Liver (tissue), 9 donors: Measurements from ENCODE around the gene ACOT7. TPM values are rescaled to one million over a fixed set of nuclear protein-coding genes. Genes with fewer than 3 reads are reported as not detected.

ENCODE experiments used
- DNase-seq: peaks from one replicate; pipeline ENCODE4 v3.0.0-alpha.2; 2017; ENCODE audit warnings: low spot score
- H3K27ac ChIP-seq, 2 donors: one replicate each; pipeline ENCODE4 v1.7.0; 2013; ENCODE audit warnings: inconsistent platforms in 2 of 2, low read length in 2 of 2, control low read depth in 1 of 2, low read depth in 1 of 2, mild to moderate bottlenecking in 1 of 2
- H3K27me3 ChIP-seq, 4 donors: one replicate each; pipeline versions ENCODE4 v1.6.1 to v1.7.0; 2013; ENCODE audit warnings: low read length in 3 of 4, inconsistent platforms in 1 of 4, mild to moderate bottlenecking in 1 of 4, moderate library complexity in 1 of 4; ENCODE audit not compliant: control insufficient read depth in 4 of 4, insufficient read depth in 4 of 4
- H3K36me3 ChIP-seq, 4 donors: one replicate each; pipeline versions ENCODE4 v1.6.1 to v1.7.0; 2013; ENCODE audit warnings: low read length in 3 of 4, mild to moderate bottlenecking in 3 of 4, low read depth in 1 of 4, moderate library complexity in 1 of 4; ENCODE audit not compliant: control insufficient read depth in 4 of 4, insufficient read depth in 3 of 4
- H3K4me1 ChIP-seq, 4 donors: one replicate each; pipeline versions ENCODE4 v1.6.1 to v1.7.0; 2013; ENCODE audit warnings: low read length in 3 of 4, mild to moderate bottlenecking in 3 of 4, moderate library complexity in 1 of 4; ENCODE audit not compliant: control insufficient read depth in 4 of 4, insufficient read depth in 4 of 4
- H3K4me3 ChIP-seq, 3 donors: one replicate each; pipeline versions ENCODE4 v1.6.1 to v1.7.0; 2013; ENCODE audit warnings: low read length in 3 of 3, control low read depth in 1 of 3, low read depth in 1 of 3, mild to moderate bottlenecking in 1 of 3
- H3K9ac ChIP-seq, 2 donors: one replicate each; pipeline ENCODE4 v1.7.0; 2013; ENCODE audit warnings: low read length in 2 of 2, mild to moderate bottlenecking in 2 of 2, moderate library complexity in 2 of 2, control low read depth in 1 of 2, low read depth in 1 of 2
- H3K9me3 ChIP-seq, 4 donors: one replicate each; pipeline versions ENCODE4 v1.6.1 to v1.7.0; 2013; ENCODE audit warnings: low read length in 3 of 4; ENCODE audit not compliant: control insufficient read depth in 4 of 4
- CTCF ChIP-seq: fragments of 150-350 bp; IDR thresholded peaks from 2 replicates; pipeline ENCODE4 v1.5.1; 2017; ENCODE audit warnings: improper control_type of control experiment, low read depth, low read length; ENCODE audit not compliant: missing input control
- EGR1 ChIP-seq, 2 donors: IDR thresholded peaks; 2 replicates each; pipeline ENCODE4 v1.6.1; 2016 to 2018; ENCODE audit warnings: antibody characterized with exemption in 2 of 2, low read depth in 2 of 2
- FOXA1 ChIP-seq: IDR thresholded peaks from 2 replicates; pipeline ENCODE4 v1.6.1; 2016; ENCODE audit warnings: antibody characterized with exemption
- FOXA2 ChIP-seq: IDR thresholded peaks from 2 replicates; pipeline ENCODE4 v1.6.1; 2016; ENCODE audit warnings: antibody characterized with exemption
- GABPA ChIP-seq, 2 donors: IDR thresholded peaks in 1 of 2; conservative IDR thresholded peaks in 1 of 2; 2 replicates each; pipeline ENCODE4 v1.6.1; 2016; ENCODE audit warnings: antibody characterized with exemption in 2 of 2, mild to moderate bottlenecking in 1 of 2, moderate library complexity in 1 of 2
- HNF4A ChIP-seq, 2 donors: conservative IDR thresholded peaks; 2 replicates each; pipeline ENCODE4 v1.6.1; 2016; ENCODE audit warnings: antibody characterized with exemption in 2 of 2, mild to moderate bottlenecking in 2 of 2
- HNF4G ChIP-seq: IDR thresholded peaks from 2 replicates; pipeline ENCODE4 v1.6.1; 2016; ENCODE audit warnings: antibody characterized with exemption
- JUND ChIP-seq, 2 donors: IDR thresholded peaks; 2 replicates each; pipeline ENCODE4 v1.6.1; 2016; ENCODE audit warnings: antibody characterized with exemption in 2 of 2
- NR2F2 ChIP-seq: IDR thresholded peaks from 2 replicates; pipeline ENCODE4 v1.6.1; 2016; ENCODE audit warnings: antibody characterized with exemption
- RAD21 ChIP-seq, 2 donors: IDR thresholded peaks; 2 replicates each; pipeline ENCODE4 v1.6.1; 2016; ENCODE audit warnings: antibody characterized with exemption in 2 of 2, mild to moderate bottlenecking in 2 of 2
- RXRA ChIP-seq, 2 donors: IDR thresholded peaks; 2 replicates each; pipeline ENCODE4 v1.6.1; 2017 to 2018; ENCODE audit warnings: antibody characterized with exemption in 2 of 2, mild to moderate bottlenecking in 1 of 2
- SP1 ChIP-seq: IDR thresholded peaks from 2 replicates; pipeline ENCODE4 v1.6.1; 2018; ENCODE audit warnings: antibody characterized with exemption, mild to moderate bottlenecking
- TAF1 ChIP-seq: conservative IDR thresholded peaks from 2 replicates; pipeline ENCODE4 v1.6.1; 2016; ENCODE audit warnings: antibody characterized with exemption, mild to moderate bottlenecking
- YY1 ChIP-seq: IDR thresholded peaks from 2 replicates; pipeline ENCODE4 v1.6.1; 2016; ENCODE audit warnings: antibody characterized with exemption, mild to moderate bottlenecking
- ZBTB33 ChIP-seq: IDR thresholded peaks from 2 replicates; pipeline ENCODE4 v1.6.1; 2016; ENCODE audit warnings: antibody characterized with exemption
- WGBS: extraction: QIAGEN DNeasy Blood & Tissue Kit; methylation state at CpG from one replicate; pipeline ENCODE4 v1.1.7; 2013; 5-methylcytosine and 5-hydroxymethylcytosine counted together
- polyA plus RNA-seq, 2 donors: library from polyadenylated mRNA; stranded (reverse) in 1 of 2; unstranded in 1 of 2; fragments of 200-250 nt in 1 of 2; fragments of >200 nt in 1 of 2; fragmentation: Nextera tagmentation in 1 of 2; extraction: Ambion mirVana in 1 of 2; gene quantifications; one replicate each; pipeline versions ENCODE4 v1.2.1 to v1.2.3, GENCODE V29; 2013 to 2015
- total RNA-seq, 2 donors: library from RNA; depleted of rRNA; stranded (reverse); fragments of >200 nt; gene quantifications; one replicate each; pipeline ENCODE4 v1.2.3, GENCODE V29; 2014
- TF ChIP-seq, protein P1 (sequence below): IDR thresholded peaks from 2 replicates; pipeline ENCODE4 v1.6.1; 2016; ENCODE audit warnings: antibody characterized with exemption
- TF ChIP-seq, protein P2 (sequence below): IDR thresholded peaks from 2 replicates; pipeline ENCODE4 v1.6.1; 2016; ENCODE audit warnings: antibody characterized with exemption, mild to moderate bottlenecking
- TF ChIP-seq, protein P3 (sequence below): IDR thresholded peaks from 2 replicates; pipeline ENCODE4 v1.6.1; 2016; ENCODE audit warnings: antibody characterized with exemption
- donor health status: healthy.
- donor health status: healthy.
- donor health status: healthy.
- donor health status: healthy.
- donor health status: healthy.

Gene ACOT7
- total and polyA plus RNA-seq, 4 donors: 8.7 to 14.4 (median 10.4) TPM

DNA sequence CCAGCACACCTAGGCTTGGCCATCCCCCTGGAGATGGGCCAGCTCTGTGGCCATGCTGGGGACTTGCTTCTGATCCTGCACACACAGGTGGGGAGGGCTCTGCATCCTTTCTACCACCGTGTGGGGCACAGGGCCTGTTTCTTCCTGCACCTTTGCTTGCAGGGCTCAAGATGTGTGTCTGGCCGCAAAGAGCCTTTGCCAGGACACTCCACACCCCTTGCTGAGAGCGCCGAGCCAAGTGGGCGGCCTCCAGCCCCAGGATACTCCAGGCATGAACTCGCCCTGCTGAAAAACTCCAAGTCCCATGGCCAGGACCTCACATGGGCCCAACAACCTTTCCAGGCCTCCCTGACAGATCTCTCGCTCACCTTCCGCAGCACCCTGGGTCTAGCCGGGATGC is 121.1 kb downstream of the ACOT7 start:
- no peak for TF ChIP-seq FOXA1
- TF ChIP-seq RXRA (IDR thresholded peaks at IDR 0.05): no peak
- TF ChIP-seq EGR1 (IDR thresholded peaks at IDR 0.05; ENCODE audit: low read depth in 2 of 2): no peak
- TF ChIP-seq YY1: no peak
- TF ChIP-seq, protein P1, sequence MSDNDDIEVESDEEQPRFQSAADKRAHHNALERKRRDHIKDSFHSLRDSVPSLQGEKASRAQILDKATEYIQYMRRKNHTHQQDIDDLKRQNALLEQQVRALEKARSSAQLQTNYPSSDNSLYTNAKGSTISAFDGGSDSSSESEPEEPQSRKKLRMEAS: no peak
- no peak for TF ChIP-seq CTCF
- TF ChIP-seq HNF4A (conservative IDR thresholded peaks at IDR 0.05): no peak
- TF ChIP-seq ZBTB33: no peak
- TF ChIP-seq, protein P2, sequence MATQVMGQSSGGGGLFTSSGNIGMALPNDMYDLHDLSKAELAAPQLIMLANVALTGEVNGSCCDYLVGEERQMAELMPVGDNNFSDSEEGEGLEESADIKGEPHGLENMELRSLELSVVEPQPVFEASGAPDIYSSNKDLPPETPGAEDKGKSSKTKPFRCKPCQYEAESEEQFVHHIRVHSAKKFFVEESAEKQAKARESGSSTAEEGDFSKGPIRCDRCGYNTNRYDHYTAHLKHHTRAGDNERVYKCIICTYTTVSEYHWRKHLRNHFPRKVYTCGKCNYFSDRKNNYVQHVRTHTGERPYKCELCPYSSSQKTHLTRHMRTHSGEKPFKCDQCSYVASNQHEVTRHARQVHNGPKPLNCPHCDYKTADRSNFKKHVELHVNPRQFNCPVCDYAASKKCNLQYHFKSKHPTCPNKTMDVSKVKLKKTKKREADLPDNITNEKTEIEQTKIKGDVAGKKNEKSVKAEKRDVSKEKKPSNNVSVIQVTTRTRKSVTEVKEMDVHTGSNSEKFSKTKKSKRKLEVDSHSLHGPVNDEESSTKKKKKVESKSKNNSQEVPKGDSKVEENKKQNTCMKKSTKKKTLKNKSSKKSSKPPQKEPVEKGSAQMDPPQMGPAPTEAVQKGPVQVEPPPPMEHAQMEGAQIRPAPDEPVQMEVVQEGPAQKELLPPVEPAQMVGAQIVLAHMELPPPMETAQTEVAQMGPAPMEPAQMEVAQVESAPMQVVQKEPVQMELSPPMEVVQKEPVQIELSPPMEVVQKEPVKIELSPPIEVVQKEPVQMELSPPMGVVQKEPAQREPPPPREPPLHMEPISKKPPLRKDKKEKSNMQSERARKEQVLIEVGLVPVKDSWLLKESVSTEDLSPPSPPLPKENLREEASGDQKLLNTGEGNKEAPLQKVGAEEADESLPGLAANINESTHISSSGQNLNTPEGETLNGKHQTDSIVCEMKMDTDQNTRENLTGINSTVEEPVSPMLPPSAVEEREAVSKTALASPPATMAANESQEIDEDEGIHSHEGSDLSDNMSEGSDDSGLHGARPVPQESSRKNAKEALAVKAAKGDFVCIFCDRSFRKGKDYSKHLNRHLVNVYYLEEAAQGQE: no peak
- no peak for TF ChIP-seq NR2F2
- TF ChIP-seq GABPA (IDR thresholded peaks at IDR 0.05 in 1 of 2, conservative IDR thresholded peaks at IDR 0.05 in 1 of 2): no peak
- no peak for TF ChIP-seq TAF1
- TF ChIP-seq, protein P3, sequence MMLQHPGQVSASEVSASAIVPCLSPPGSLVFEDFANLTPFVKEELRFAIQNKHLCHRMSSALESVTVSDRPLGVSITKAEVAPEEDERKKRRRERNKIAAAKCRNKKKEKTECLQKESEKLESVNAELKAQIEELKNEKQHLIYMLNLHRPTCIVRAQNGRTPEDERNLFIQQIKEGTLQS: no peak
- no peak for TF ChIP-seq SP1
- no peak for TF ChIP-seq JUND (IDR thresholded peaks at IDR 0.05)
- TF ChIP-seq HNF4G: no peak
- TF ChIP-seq RAD21 (IDR thresholded peaks at IDR 0.05): no peak
- Histone ChIP-seq H3K27ac (no peak overlapping the region), H3K27me3 (no peaks in the 10 kb centered on the region), H3K36me3 (no peaks in the 10 kb centered on the region), H3K9ac (no peak overlapping the region), H3K4me1 (no peaks in the 10 kb centered on the region), H3K9me3 (no peaks in the 10 kb centered on the region), H3K4me3 (no peak overlapping the region)
- WGBS: 95% methylated on average over 9 of the region's 9 CpGs
- no peak for DNase-seq

DNA sequence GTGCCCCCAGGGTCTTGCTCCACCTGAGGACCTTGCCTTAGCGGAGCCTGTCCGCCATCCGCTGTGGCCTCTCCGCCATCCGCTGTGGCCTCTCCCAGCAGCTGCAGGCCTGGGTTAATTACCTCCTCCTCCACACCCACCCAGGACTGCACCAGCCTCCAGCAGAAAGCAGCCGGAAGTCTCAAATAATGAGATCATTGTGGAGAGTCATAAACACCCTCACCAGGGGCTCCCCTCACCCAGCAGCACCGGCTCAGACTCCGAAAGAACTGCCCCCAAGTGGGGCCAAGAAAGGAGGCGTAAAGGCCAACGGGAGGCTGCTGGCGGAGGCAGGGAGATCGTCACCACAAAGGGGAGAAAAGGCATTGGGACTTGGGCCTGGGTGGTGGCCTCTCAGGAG is 122.0 kb downstream of the ACOT7 start:
- Histone ChIP-seq H3K27me3 (no peaks in the 10 kb centered on the region), H3K9ac (no peak overlapping the region), H3K4me1 (no peaks in the 10 kb centered on the region), H3K9me3 (no peaks in the 10 kb centered on the region), H3K36me3 (no peaks in the 10 kb centered on the region), H3K27ac (no peak overlapping the region), H3K4me3 (no peak overlapping the region)
- DNase-seq: no peak
- 81% methylated on average over 12 of the region's 12 CpGs for WGBS
- no peak for TF ChIP-seq JUND (IDR thresholded peaks at IDR 0.05)
- no peak for TF ChIP-seq FOXA2
